Aorta (tissue), 5 donors: ENCODE results near the gene ATP9B. TPM values are rescaled to one million over a fixed set of nuclear protein-coding genes. Genes with fewer than 3 reads are reported as not detected.

Source experiments
- ATAC-seq: fragments of 200-7000 bp; cut with Tn5 transposase; one replicate; pipeline ENCODE4 v1.9.1; 2022; ENCODE audit warnings: moderate library complexity; ENCODE audit not compliant: low FRiP score
- DNase-seq, 2 donors: peaks; one replicate each; pipeline ENCODE4 v3.0.0-alpha.2; 2020
- H3K27ac ChIP-seq, 2 donors: one replicate each; pipeline ENCODE4 v1.5.1; 2013; ENCODE audit warnings: low read length in 2 of 2, mild to moderate bottlenecking in 2 of 2, moderate library complexity in 2 of 2, control low read depth in 1 of 2, inconsistent platforms in 1 of 2, low read depth in 1 of 2
- H3K27me3 ChIP-seq, 2 donors: one replicate each; pipeline ENCODE4 v1.6.1; 2013; ENCODE audit warnings: control low read depth in 1 of 2, low read length in 1 of 2, mild to moderate bottlenecking in 1 of 2, moderate library complexity in 1 of 2; ENCODE audit not compliant: insufficient read depth in 2 of 2, control insufficient read depth in 1 of 2
- H3K36me3 ChIP-seq, 2 donors: one replicate each; pipeline ENCODE4 v1.6.1; 2013; ENCODE audit warnings: control low read depth in 1 of 2, low read length in 1 of 2, mild to moderate bottlenecking in 1 of 2; ENCODE audit not compliant: insufficient read depth in 2 of 2, control insufficient read depth in 1 of 2
- H3K4me1 ChIP-seq, 2 donors: one replicate each; pipeline ENCODE4 v1.6.1; 2013; ENCODE audit warnings: low read length in 2 of 2, control low read depth in 1 of 2, mild to moderate bottlenecking in 1 of 2, moderate library complexity in 1 of 2; ENCODE audit not compliant: insufficient read depth in 2 of 2, control insufficient read depth in 1 of 2
- H3K4me3 ChIP-seq, 2 donors: one replicate each; pipeline ENCODE4 v1.5.1; 2013; ENCODE audit warnings: low read length in 2 of 2, control low read depth in 1 of 2, mild to moderate bottlenecking in 1 of 2
- H3K9me3 ChIP-seq: one replicate; pipeline ENCODE4 v1.6.1; 2013; ENCODE audit warnings: mild to moderate bottlenecking, low read length; ENCODE audit not compliant: control insufficient read depth
- WGBS, 2 donors: extraction: QIAGEN DNeasy Blood & Tissue Kit; methylation state at CpG; one replicate each; pipeline ENCODE4 v1.1.7; 2013; 5-methylcytosine and 5-hydroxymethylcytosine counted together
- intact Hi-C, 2 donors: fragments of 100-400 bp; cut with DNase I; formaldehyde crosslinking; loops; one replicate each; pipeline versions ENCODE4 v1.14.2 to v1.15.0; 2022
- polyA plus RNA-seq, 2 donors: library from polyadenylated mRNA; stranded (reverse); fragments of 200-250 nt; gene quantifications; one replicate each; pipeline ENCODE4 v1.2.3, GENCODE V29; 2013
- total RNA-seq, 2 donors: library from RNA; stranded (reverse); fragmentation: NEBNext Ultra II Directional; extraction: Animal tissue kit (Norgen Biotek cat#: 25700); gene quantifications; one replicate each; pipeline ENCODE4 v1.2.1, GENCODE V29; 2021
- donor health status: healthy with polysubstance abuse.
- donor health status: Bipolar disorder and iron deficiency.
- donor health status: DM: no; HTN: no; CAD: no.
- donor health status: DM: no; HTN: no; CAD: no.
- donor health status: DM: yes; HTN: yes; CAD: no.

Gene ATP9B
- total and polyA plus RNA-seq, 4 donors: 2.3 to 55.3 (median 30.5) TPM

GRCh38 chr18:79339094-79339908 lies 270.1 kb downstream of the ATP9B start:
- Histone ChIP-seq H3K36me3 (peaks cover 0 to 5% of the 10 kb centered on the region in 2 donors), H3K4me1 (no peaks in the 10 kb centered on the region), H3K27ac (no peak overlapping the region), H3K4me3 (no peak overlapping the region), H3K9me3 (no peaks in the 10 kb centered on the region), H3K27me3 (no peaks in the 10 kb centered on the region)
- intact Hi-C loops: no loop called here
- DNase-seq (no peak), ATAC-seq (no peak)
- 96% methylated on average over 19 of the region's 19 CpGs for WGBS, 2 donors

DNA sequence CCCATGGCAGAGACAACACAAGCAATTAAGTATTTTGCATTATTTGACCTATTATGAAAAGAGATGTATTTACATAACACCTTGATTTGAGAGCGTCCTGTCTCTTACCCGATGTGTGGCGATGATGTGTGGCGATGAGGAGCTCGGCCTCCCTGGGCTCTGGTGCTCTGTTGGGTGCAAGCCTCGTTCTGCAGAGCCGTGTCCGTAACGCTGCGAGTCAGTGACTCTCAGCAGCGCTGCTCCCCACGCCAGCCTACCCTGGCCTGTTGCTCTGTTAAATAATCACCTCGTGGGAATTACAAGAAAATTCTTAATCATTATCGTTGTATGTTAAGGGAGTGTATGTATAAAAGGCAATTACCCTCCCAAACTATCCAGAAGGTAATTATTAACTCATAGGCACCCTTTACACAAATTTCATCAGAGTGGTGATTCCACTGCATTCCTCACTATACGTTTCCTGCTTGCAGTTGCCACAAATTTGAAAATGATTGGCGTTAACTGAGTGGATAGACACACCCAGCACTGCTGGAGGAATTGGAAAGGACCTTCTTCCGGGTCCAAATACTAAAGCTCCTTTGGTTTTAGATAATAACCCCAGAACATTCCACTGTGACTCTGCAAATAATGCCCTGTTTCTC lies 274.5 kb downstream of the ATP9B start:
- no peak for ATAC-seq

DNA sequence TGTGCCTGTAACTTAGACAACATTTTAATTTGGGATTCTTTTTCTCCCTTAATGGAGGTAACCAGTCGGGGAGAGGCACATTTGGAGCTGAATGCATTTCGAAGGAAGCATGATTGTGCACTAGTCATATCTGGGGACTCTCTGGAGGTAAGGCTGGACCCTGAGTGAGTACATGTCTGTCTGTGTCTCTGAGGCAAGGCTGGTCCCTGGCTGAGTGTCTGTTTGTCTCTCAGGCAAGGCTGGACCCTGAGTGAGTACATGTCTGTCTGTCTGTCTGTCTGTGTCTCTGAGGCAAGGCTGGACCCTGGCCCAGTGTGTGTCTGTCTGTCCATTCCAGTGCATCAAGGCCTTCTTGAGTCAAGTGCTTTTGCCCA lies 275.0 kb downstream of the ATP9B start:
- Histone ChIP-seq H3K36me3 (peaks cover 3 to 15% of the 10 kb centered on the region in 2 donors), H3K9me3 (no peaks in the 10 kb centered on the region), H3K27me3 (no peaks in the 10 kb centered on the region), H3K27ac (no peak overlapping the region), H3K4me1 (no peaks in the 10 kb centered on the region), H3K4me3 (no peak overlapping the region)
- intact Hi-C loops: no loop called here
- no peak for ATAC-seq
- 89 to 93% methylated on average over 2 of the region's 2 CpGs for WGBS, 2 donors
- DNase-seq: no peak

More for the DNA sequence above, 274.5 kb downstream of the ATP9B start:
- no peak for DNase-seq
- H3K4me3 ChIP-seq: no peak overlapping the region
- WGBS, 2 donors: 85 to 87% methylated on average over 17 of the region's 17 CpGs
- no peaks in the 10 kb centered on the region for H3K9me3 ChIP-seq
- intact Hi-C loops: no loop called here
- H3K4me1 ChIP-seq: no peaks in the 10 kb centered on the region
- H3K27ac ChIP-seq: no peak overlapping the region
- no peaks in the 10 kb centered on the region for H3K27me3 ChIP-seq
- H3K36me3 ChIP-seq: peaks cover 3 to 17% of the 10 kb centered on the region in 2 donors

DNA sequence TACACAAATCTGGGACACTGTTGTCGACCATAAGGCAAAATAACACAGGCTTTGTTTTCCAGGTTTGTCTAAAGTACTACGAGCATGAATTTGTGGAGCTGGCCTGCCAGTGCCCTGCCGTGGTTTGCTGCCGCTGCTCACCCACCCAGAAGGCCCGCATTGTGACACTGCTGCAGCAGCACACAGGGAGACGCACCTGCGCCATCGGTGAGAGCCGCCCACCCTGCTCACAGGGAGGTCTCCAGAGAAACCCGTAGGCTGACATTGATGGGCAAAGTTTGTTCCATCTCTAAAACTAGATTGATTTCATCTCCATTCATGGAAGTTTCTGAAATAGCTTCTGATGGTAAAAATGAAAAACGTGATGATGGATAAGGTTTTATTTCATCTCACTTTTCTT lies 276.2 kb downstream of the ATP9B start:
- ATAC-seq: no peak
- Histone ChIP-seq H3K4me3 (no peak overlapping the region), H3K9me3 (no peaks in the 10 kb centered on the region), H3K27me3 (no peaks in the 10 kb centered on the region), H3K36me3 (peaks cover 3 to 15% of the 10 kb centered on the region in 2 donors), H3K27ac (no peak overlapping the region), H3K4me1 (no peaks in the 10 kb centered on the region)
- intact Hi-C loops: no loop called here
- DNase-seq: no peak
- 96% methylated on average over 11 of the region's 11 CpGs for WGBS, 2 donors

DNA sequence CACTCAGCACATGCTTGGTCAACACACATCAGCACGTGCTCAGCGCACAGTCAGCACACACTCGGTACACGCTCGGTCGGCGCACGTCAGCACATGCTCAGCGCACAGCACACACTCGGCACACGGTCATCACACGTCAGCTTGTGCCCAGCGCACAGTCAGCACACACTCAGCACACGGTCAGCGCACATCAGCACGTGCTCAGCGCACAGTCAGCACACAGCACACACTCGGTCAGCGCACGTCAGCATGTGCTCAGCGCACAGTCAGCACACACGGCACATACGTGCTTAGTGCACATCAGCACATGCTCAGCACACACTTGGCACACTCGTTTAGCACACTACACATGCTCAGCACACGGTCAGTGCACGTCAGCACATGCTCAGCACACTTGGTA lies 276.8 kb downstream of the ATP9B start:
- intact Hi-C loops: no loop called here
- H3K36me3 ChIP-seq: peaks cover 3 to 15% of the 10 kb centered on the region in 2 donors
- ATAC-seq: peak; percentile 10

DNA sequence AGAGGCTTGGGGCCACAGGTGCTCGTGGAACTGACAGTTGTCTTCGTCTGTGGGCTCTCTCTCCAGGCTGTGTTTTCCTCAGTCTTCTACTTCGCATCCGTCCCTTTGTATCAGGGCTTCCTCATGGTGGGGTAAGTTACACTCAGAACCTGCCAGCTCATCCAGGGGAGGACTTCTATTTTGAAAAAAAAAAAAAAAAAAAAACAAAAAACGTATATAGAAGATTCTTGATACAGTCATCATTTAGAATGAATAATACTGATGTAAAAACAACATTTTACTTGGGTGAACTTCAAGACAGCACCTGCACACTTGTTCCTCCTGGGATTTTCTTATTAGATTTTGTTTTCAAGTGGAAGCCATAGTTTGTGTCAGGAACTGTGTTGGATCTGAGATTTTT lies 278.9 kb downstream of the ATP9B start:
- H3K36me3 ChIP-seq: peaks cover 3 to 16% of the 10 kb centered on the region in 2 donors
- H3K27ac ChIP-seq: no peak overlapping the region
- 73 to 77% methylated on average over 5 of the region's 5 CpGs for WGBS, 2 donors
- no peaks in the 10 kb centered on the region for H3K27me3 ChIP-seq
- H3K4me1 ChIP-seq: no peaks in the 10 kb centered on the region
- H3K9me3 ChIP-seq: no peaks in the 10 kb centered on the region
- ATAC-seq: no peak
- DNase-seq: no peak
- H3K4me3 ChIP-seq: no peak overlapping the region
- intact Hi-C loops: no loop called here

More for the DNA sequence above, 276.8 kb downstream of the ATP9B start:
- H3K27me3 ChIP-seq: no peaks in the 10 kb centered on the region
- H3K27ac ChIP-seq: no peak overlapping the region
- DNase-seq: no peak
- no peaks in the 10 kb centered on the region for H3K9me3 ChIP-seq
- H3K4me1 ChIP-seq: no peaks in the 10 kb centered on the region
- WGBS, 2 donors: 97 to 98% methylated on average over 26 of the region's 26 CpGs
- no peak overlapping the region for H3K4me3 ChIP-seq

- Histone ChIP-seq H3K36me3 (peaks cover 0 to 5% of the 10 kb centered on the region in 2 donors), H3K27me3 (no peaks in the 10 kb centered on the region), H3K27ac (no peak overlapping the region), H3K9me3 (no peaks in the 10 kb centered on the region), H3K4me3 (no peak overlapping the region), H3K4me1 (no peaks in the 10 kb centered on the region)
- DNase-seq (no peak), ATAC-seq (no peak)
- intact Hi-C loops: no loop called here
- 69 to 71% methylated on average over 6 of the region's 6 CpGs for WGBS, 2 donors
Measured at GRCh38 chr18:79352432-79352831, 283.2 kb downstream of the ATP9B start.

DNA sequence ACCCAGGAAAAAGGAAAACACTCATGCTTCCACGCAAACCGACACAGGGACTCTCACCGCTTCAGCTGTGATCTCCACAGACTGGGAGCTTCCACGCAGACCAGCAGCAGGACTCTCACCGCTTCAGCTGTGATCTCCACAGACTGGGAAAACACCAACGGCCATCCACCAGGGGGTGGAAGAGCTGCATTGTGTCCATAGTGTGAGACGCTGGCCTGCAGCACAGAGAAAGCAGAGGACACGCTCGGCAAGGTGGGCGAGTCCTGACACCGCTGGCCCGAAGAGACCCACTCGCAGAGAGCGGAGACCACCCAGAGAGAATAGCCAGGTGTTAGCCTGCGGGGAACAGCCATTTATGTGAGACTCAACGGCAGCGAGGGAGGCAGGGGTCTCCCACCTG lies 284.1 kb downstream of the ATP9B start:
- Histone ChIP-seq H3K36me3 (peaks cover 0 to 1% of the 10 kb centered on the region in 2 donors), H3K27me3 (no peaks in the 10 kb centered on the region), H3K4me3 (no peak overlapping the region), H3K4me1 (no peaks in the 10 kb centered on the region), H3K9me3 (no peaks in the 10 kb centered on the region), H3K27ac (no peak overlapping the region)
- ATAC-seq (no peak), DNase-seq (no peak)
- intact Hi-C loops: no loop called here
- 84 to 85% methylated on average over 17 of the region's 17 CpGs for WGBS, 2 donors

DNA sequence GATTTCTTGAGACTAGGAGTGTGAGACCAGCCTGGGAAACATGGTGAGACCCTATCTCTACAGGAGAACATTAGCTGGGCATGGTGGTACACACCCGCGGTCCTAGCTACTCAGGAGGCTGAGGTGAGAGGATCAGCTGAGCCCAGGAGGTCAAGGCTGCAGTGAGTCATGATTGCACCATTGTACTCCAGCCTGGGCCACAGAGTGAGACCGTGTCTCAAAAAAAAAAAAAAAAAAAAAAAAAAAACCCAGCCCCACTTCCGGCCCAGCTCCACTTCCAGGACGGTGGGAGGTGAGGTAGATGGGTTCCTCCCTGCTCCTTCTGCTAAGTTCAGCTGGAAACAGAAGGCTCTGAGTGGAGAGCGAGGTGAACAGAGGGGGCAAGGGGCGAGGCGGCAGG lies 285.2 kb downstream of the ATP9B start:
- Histone ChIP-seq H3K27ac (no peak overlapping the region), H3K9me3 (no peaks in the 10 kb centered on the region), H3K4me3 (no peak overlapping the region), H3K36me3 (peaks cover 0 to 3% of the 10 kb centered on the region in 2 donors), H3K27me3 (no peaks in the 10 kb centered on the region), H3K4me1 (no peaks in the 10 kb centered on the region)
- intact Hi-C loops: no loop called here
- ATAC-seq (peak; percentile 7), DNase-seq (no peak)
- WGBS, 2 donors: 80 to 89% methylated on average over 8 of the region's 8 CpGs
